HG03135 (cell line): ENCODE data around the gene FRS3.

Experiments used
- ATAC-seq: cut with Tn5 transposase; IDR thresholded peaks from one replicate; pipeline ENCODE4 v1.9.1; 2021; ENCODE audit warnings: mild to moderate bottlenecking, moderate library complexity; ENCODE audit not compliant: unreplicated experiment

FRS3 gene

GRCh38 chr6:41730531-41731436 lies 48.9 kb downstream of the FRS3 start:
- no peak for ATAC-seq

- no peak for ATAC-seq
These were observed 50.1 kb downstream of the FRS3 start for GRCh38 chr6:41729624-41730023.

DNA sequence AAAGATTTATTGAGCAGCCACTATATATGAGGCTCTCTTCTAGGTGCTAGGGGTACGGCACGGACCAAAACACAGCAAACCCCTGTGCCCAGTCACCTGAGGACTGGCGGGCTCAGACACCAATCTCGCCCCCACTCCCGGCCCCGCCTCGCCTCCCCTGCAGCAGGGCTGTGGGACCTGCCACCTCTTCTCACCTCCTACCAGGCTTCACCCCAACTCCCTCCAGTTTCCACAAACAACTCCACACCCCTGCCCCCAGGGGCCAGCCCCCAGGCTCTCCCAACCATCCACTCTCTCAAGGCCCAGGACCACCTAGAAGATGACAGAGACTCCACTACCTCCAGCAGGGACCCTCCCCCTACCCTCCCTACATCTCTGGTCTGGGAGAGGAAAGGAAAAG lies 50.7 kb downstream of the FRS3 start:
- ATAC-seq, result no peak

GRCh38 chr6:41728073-41728936 lies 51.4 kb downstream of the FRS3 start:
- ATAC-seq, result no peak

- no peak for ATAC-seq
These were observed 52.0 kb downstream of the FRS3 start for GRCh38 chr6:41727705-41728072.

- no peak for ATAC-seq
These were observed 52.8 kb downstream of the FRS3 start for GRCh38 chr6:41726876-41727275.

DNA sequence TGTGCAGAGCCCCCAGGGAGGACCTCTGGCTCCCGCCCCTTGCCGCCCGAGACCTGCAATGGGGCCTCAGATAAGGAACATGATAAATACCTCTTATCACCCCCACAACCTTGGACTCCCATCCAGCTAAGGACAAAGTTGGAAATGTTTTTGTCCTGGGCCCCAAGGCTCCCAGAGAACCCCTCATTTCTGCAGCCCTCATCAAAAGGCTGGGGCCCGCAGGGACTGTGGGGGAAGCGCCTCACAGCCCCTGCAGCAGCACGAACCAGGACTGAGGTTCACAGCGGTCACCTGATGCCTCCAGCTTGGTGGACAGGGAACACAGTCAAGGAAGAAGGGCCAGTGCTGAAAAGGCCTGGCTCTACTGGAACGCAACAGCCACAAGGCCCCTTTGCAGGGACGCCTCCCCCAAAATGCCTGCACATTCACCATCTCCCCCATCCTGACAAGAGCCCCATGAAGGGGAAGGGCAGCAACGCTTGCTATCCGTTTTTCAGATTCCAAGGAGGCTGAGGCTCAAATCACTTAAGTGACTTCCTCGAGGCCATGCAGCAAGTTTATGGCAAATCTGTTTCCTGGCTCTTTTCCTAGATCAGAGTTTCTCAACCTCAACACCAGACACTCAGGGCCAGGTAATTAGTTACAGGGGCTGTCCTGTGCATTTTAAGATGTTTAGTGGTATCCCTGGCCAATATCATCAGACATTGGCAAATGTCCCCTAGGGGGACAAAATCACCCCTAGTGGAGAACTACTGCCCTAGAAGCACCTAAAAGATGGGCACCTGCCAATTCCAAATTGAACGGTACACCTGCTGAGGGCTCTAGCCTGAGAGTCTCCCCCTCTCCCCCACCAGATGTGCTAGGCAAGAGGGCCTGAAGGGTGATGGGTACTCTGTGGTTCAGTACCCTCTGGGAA lies 54.9 kb downstream of the FRS3 start:
- no peak for ATAC-seq

GRCh38 chr6:41724228-41724580 lies 55.5 kb downstream of the FRS3 start:
- no peak for ATAC-seq

- peak; percentile 71 for ATAC-seq
These were observed 56.0 kb downstream of the FRS3 start for GRCh38 chr6:41723530-41724227.

- ATAC-seq, result no peak
These were observed 56.7 kb downstream of the FRS3 start for GRCh38 chr6:41722969-41723529.

DNA sequence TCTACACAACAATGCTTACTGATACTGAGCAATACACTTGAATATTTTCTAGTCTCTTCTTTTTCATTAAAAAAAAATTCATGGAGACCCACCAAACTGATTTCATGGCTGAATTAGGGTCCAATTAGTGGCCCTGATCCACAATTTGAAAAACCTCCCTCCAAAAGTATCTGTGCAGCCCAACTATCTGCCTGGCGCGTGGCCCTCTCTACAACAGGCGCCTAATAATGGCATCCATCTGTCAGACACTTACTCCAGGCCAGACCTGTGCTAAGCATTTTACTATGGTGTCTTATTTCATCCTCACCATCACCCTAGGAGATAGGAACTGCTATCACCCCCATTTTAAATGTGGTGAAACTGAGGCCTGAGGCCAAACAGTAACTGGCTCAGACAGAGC lies 58.3 kb downstream of the FRS3 start:
- no peak for ATAC-seq

DNA sequence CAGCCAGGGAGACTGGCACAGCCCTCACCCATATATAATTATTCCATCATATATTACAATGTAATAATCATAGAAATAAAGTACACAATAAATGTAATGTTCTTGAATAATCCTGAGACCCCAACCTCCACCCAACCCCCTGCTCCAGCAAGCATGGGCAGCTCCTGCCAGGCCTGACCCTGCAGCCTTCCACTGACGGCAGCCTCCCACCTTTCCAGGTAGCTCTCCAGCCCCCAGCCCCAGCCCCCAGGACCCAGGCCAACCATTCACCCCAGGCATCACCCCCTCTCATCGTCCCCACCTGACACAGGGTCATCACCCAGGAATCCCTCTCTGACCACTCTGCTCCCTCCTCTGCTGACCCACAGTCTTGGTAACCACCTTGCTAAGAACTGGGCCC lies 58.9 kb downstream of the FRS3 start:
- ATAC-seq, result no peak

GRCh38 chr6:41720262-41720620 lies 59.5 kb downstream of the FRS3 start:
- no peak for ATAC-seq
